HG03108 (cell line): ENCODE data around the gene ZNF579.

Experiments used
- ATAC-seq: cut with Tn5 transposase; IDR thresholded peaks from one replicate; pipeline ENCODE4 v1.9.1; 2021; ENCODE audit warnings: moderate library complexity; ENCODE audit not compliant: unreplicated experiment

Gene ZNF579

GRCh38 chr19:55611983-55612645, 31.5 kb upstream of the ZNF579 start:
- no peak for ATAC-seq

DNA sequence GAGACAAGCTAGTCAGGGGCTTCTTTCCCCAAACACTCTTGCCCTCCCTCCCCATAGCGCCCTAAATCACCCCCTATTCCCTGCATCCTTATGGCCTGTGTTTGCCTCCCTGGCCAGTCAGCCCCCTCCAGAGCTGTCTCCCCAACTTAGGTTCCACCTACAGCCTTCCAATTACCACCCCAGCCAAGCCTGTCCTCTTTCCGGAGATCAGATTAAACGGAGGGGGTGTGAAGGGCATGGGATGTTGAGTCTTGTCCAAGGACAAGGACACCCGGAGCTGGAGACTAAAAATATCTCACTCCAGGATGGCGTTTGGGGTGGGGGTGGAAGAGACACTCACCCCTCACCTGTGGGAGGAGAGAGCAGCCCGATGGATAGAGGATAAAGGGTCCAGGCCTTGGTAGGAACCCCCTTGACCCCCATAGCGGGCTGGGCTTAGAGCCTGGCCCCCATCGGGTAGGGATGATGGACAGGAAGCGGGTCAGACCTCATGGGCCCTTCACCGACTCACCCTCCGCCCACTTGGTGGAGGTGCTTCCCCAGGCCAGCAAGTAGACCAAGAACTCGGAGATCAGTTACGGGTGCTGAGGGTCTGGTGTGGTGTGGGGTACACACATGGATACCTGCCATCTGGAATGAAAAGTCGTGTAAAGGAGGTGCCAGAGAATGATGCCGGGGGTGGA, 30.8 kb upstream of the ZNF579 start:
- ATAC-seq = no peak

DNA sequence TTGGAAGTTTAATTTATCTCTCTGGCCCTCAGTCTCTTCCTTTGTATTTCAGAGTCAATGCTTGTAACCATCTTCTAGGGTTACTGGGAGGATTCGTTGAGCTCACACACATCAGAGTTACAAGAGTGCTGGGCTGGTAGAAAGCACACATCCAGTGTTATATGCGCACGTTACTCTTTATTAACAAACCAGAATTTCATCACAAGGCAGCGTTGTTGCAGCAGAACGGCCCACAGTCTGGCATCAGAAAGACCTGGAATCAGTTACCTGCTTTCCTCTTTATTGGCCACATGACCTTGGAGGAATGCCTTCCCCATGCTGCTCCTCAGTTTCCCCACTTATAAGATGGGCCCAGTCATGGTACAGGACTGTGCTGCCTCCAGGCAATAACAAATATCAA, 28.7 kb upstream of the ZNF579 start:
- no peak for ATAC-seq

GRCh38 chr19:55606817-55607216, 26.2 kb upstream of the ZNF579 start:
- ATAC-seq = no peak

- ATAC-seq = no peak
These were observed 25.8 kb upstream of the ZNF579 start for GRCh38 chr19:55606471-55606787.

GRCh38 chr19:55605637-55606470, 25.2 kb upstream of the ZNF579 start, which contains the start of gene ZNF865:
Gene ZNF865, plus strand, starts transcription at chr19:55605647. Its CDS starts 7,972 bp downstream, at chr19:55613619.
- ATAC-seq = no peak

DNA sequence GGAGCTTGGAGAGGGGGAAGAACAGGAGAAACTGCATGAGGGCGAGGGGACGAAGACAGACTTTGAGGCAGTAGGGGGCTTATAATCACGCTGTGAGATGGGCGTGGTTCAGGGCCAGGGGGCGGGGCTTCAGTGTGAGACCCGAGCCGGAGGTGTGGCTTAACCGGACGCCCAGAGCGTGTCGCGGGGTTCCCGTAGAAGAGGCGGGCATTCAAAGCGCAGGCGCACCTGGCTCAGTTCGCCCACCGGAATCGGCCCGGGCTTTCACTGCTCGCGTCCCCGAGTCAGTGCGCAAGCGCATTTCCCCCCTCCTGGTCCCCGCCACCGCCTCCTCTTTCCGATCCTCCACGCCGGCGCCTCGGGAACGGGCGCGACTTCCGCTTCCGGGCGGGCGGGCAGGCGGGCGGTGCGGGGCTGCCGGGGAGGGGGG, 24.6 kb upstream of the ZNF579 start:
- ATAC-seq = peak; percentile 62

DNA sequence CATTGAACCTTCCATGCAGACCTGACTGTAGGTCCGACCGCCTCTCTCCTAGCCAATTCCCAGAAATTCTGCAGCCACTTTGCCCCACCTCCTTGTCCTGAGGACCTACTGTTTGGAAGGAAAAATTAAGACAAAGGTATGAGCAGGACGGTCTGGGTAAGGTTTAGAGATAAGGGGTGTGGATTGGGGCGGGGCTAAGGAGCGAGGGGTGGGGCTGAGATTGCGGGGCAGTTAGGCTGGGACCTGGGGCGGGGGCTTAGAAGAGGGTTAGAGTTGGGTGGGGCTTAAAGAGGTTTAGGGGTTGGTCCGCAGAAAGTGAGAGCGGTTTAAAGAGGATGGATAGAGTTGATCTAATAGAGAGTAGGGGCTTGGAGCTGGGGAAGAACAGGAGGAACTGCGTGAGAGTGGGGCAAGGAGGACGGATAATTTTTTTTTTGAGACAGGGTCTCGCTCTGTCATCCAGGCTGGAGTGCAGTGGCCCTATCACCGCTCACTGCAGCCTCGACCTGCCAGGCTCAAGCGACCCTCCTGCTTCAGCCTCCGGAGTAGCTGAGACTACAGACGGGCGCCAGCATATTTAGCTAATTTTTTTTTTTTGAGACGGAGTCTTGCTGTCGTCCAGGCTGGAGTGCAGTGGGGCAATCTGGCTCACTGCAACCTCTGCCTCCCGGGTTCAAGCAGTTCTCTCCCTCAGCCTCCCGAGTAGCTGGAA, 23.1 kb upstream of the ZNF579 start:
- no peak for ATAC-seq

DNA sequence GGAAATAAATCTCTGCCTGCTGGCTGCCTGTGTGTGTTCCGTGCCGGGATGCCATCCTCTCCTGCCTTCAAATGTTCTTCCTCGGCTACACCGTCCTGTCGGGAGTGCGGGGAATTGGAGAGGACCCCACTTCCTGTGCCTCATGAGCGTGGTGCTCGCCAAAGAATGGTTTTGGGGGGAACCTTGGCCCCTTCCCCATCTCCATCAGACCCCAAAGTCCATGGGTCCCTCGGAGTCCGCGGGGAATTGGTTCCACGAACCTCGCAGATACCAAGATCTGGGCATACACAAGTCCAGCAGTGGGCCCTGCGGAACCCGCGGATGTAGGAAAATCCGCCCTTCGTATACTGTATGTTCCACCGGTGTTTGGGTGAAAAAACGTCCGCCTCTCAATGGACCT, 22.5 kb upstream of the ZNF579 start:
- ATAC-seq = no peak

- ATAC-seq = no peak
These were observed 21.7 kb upstream of the ZNF579 start for GRCh38 chr19:55602104-55603001.

GRCh38 chr19:55601084-55601483, 20.4 kb upstream of the ZNF579 start:
- ATAC-seq = no peak

- no peak for ATAC-seq
These were observed 20.0 kb upstream of the ZNF579 start for GRCh38 chr19:55600662-55601028.

GRCh38 chr19:55599842-55600661, 19.4 kb upstream of the ZNF579 start, which contains the start of gene ZNF524:
Gene ZNF524, plus strand, starts transcription at chr19:55600288. Its CDS starts 1,825 bp downstream, at chr19:55602113.
- peak; percentile 36 for ATAC-seq

DNA sequence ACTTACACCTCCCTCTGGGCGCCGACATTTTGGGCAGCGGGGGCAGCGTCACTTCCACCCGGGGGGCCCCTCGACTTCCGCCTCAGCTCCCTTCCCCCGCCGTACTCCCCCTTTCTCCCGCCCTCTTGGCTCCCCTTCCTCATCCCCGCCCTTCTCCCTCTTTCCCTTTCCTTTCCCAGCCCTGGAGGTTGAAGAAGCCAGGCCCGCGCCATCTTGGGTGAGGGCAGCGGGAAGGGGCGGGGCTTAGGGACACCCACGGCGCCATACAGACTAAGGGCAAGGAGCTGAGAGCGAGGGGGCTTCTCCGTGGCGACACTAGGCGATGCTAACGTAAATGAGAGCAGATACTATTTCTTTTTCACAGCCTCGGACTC, 18.8 kb upstream of the ZNF579 start, which contains the start of gene FIZ1:
Gene FIZ1 (minus strand): TSS at position 50 of the 374 bp plus-strand sequence. CDS start 1,652 bp downstream, outside the sequence.
- ATAC-seq = peak; percentile 47

DNA sequence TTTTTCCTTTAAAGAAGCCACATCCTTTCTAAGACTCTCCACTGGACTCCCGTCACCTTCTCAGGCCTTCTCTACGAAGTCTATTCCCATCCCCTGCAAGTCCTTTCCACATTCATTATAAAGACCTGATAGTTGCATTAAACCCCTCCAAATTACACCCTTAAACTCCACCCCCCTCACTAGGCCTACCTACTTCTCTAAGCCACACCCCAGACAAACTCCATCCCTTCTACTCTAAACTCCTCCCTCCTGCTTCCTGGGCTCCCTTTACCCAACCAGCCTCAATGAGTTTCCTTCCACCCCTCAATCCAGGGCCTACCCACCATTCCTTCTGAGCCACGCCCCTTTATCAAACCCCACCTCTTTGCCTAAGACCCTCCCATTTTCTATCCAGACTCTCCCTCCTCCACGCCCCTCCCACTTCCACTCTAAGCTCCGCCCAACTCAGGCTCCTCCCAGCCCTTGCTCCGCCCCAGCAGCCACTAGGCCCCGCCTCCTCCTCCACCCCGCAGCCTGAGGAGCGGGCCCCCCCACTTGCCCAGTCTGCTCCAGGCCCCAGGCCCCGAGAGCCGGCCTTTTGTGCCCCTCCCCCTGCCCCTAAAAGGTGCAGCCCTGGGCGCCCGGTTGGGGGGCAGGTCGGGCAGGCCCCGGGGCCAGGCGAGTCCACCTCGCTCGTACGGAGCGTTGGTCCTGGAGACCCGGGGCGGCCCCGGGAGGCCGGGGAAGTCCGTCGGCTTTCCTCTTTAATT, 18.2 kb upstream of the ZNF579 start:
- peak; percentile 35 for ATAC-seq

DNA sequence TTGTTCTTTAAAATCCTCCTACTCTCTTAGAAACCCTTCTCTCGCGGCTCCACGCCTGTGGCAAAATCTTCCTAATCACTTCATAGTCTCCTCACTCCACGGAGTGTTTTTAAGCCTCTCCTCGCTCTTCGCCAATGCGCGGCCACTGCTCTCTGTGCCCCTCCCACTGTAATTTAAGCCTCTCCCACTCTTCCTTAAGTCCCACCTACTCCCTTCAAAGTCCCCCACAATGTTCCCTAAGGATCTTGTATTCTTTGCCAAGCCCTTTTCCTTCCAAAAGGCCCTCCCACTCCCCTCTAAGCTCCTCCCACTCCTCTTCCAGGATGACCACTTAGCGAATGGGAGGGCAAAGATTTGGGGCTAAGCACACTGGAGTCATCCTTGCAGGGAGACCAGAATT, 17.4 kb upstream of the ZNF579 start:
- ATAC-seq = no peak

GRCh38 chr19:55597501-55597921, 16.9 kb upstream of the ZNF579 start:
- ATAC-seq = no peak

DNA sequence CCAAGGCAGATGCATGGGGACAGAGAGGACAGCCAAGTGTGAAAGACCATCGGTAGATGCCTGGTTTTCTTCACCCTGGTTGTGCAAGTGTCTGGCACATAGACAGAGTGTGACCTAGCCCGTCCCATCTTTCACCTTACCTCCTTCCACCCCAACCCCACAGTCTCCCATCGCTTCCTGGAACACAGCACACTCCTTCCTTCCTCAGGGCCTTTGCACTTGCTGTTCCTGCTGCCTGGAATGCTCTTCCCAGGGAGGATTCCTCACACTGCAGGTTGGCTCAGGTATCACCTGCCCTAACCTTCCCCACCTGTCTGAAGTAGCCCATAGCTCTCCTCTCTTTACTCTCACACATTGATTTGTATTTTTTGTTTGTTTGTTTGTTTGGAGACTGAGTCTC, 15.7 kb upstream of the ZNF579 start:
- ATAC-seq = no peak
